Measurements from ENCODE around the gene CSNK1D.

Gene CSNK1D

GRCh38 chr17:82242977-82243647, 30.4 kb downstream of the CSNK1D start:
- H3K4me3 ChIP-seq (ENCODE audit: low read depth, low read length): no peak overlapping the region
- DNase-seq (ENCODE audit: low read depth): no peak
- no peak for TF ChIP-seq CTCF (IDR thresholded peaks at IDR 0.05; ENCODE audit: low read depth, low read length, missing control alignments)

GRCh38 chr17:82242698-82242976, 30.9 kb downstream of the CSNK1D start:
- DNase-seq (ENCODE audit: low read depth): no peak
- no peak overlapping the region for H3K4me3 ChIP-seq (ENCODE audit: low read depth, low read length)
- no peak for TF ChIP-seq CTCF (IDR thresholded peaks at IDR 0.05; ENCODE audit: low read depth, low read length, missing control alignments)

- TF ChIP-seq CTCF (IDR thresholded peaks at IDR 0.05; ENCODE audit: low read depth, low read length, missing control alignments): no peak
- no peak for DNase-seq (ENCODE audit: low read depth)
Observed at GRCh38 chr17:82241926-82242697, 31.4 kb downstream of the CSNK1D start.

GRCh38 chr17:82241183-82241925, 32.1 kb downstream of the CSNK1D start:
- TF ChIP-seq CTCF (IDR thresholded peaks at IDR 0.05; ENCODE audit: low read depth, low read length, missing control alignments): no peak
- no peak overlapping the region for H3K4me3 ChIP-seq (ENCODE audit: low read depth, low read length)
- DNase-seq (ENCODE audit: low read depth): no peak

More at GRCh38 chr17:82241926-82242697, 31.4 kb downstream of the CSNK1D start:
- H3K4me3 ChIP-seq (ENCODE audit: low read depth, low read length): no peak overlapping the region

GRCh38 chr17:82240506-82241182, 32.9 kb downstream of the CSNK1D start:
- TF ChIP-seq CTCF (IDR thresholded peaks at IDR 0.05; ENCODE audit: low read depth, low read length, missing control alignments): no peak
- no peak for DNase-seq (ENCODE audit: low read depth)
- H3K4me3 ChIP-seq (ENCODE audit: low read depth, low read length): no peak overlapping the region

GRCh38 chr17:82239926-82240505, 33.5 kb downstream of the CSNK1D start:
- no peak for DNase-seq (ENCODE audit: low read depth)
- no peak for TF ChIP-seq CTCF (IDR thresholded peaks at IDR 0.05; ENCODE audit: low read depth, low read length, missing control alignments)
- no peak overlapping the region for H3K4me3 ChIP-seq (ENCODE audit: low read depth, low read length)
